HG03432 (cell line): ENCODE data around the gene FBLN7.
"Not testable (repeated sequence)": the region's sequence is repeated elsewhere in the genome, so short reads cannot be mapped to it uniquely, and the experiment has no call there.

Source experiments
- ATAC-seq: cut with Tn5 transposase; IDR thresholded peaks from one replicate; pipeline ENCODE4 v1.9.1; 2021; ENCODE audit warnings: mild to moderate bottlenecking, moderate library complexity; ENCODE audit not compliant: unreplicated experiment

Gene FBLN7, protein sequence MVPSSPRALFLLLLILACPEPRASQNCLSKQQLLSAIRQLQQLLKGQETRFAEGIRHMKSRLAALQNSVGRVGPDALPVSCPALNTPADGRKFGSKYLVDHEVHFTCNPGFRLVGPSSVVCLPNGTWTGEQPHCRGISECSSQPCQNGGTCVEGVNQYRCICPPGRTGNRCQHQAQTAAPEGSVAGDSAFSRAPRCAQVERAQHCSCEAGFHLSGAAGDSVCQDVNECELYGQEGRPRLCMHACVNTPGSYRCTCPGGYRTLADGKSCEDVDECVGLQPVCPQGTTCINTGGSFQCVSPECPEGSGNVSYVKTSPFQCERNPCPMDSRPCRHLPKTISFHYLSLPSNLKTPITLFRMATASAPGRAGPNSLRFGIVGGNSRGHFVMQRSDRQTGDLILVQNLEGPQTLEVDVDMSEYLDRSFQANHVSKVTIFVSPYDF

DNA sequence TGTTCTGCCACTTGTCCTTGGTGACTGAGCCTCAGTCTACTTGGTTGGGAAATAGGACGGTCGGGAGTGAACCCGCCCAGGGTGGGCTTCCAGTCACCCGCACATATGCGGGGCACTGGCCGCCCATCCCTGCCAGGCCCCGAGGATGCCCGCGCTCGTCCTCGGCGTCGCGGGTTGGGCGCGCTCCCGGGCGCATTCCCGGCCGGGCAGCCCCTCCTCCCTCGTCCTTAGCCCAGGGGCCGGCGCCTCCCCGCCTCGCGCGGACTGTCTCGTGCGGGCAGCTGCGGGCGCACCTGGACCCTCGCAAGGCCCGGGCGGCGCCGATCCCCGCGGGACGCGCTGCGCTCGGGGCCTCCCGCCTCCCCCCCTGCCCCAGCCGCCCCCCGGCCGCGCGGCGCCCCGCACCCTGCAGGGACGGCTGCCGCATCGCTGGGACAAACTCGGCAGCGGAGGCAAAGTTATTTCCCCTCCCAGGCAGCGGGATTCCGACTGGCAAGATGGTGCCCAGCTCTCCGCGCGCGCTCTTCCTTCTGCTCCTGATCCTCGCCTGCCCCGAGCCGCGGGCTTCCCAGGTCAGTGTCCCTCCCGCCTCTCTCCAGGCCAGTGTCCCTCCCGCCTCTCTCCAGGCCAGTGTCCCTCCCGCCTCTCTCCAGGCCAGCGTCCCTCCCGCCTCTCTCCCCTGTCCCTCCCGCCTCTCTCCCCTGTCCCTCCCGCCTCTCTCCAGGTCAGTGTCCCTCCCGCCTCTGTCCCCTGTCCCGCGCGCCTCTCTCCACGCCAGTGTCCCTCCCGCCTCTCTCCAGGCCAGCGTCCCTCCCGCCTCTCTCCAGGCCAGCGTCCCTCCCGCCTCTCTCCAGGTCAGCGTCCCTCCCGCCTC is at the start of gene FBLN7:
Gene FBLN7 (plus strand): TSS at position 227 of the 874 bp plus-strand sequence. CDS start 271 bp downstream, at position 498.
- no peak for ATAC-seq

DNA sequence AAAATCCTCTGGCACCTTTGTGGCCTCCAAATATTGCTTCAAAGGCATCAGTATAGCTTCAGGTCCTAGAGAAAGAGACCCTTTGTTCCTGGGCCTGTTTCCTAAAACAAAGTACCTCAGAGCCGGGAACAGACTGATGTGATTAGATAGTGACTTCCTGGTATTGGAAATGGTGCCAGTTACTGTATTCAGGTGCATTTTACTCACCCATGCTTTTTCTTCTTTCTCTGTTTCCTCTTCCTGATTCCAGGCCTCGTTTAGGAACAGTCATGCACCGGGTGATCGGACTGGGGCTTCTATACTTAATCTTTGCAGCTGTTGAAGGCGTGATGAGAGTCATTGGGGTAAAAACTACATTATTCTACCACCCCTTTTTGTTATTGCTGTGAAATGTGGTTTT is 48.8 kb upstream of the FBLN7 start:
- no peak for ATAC-seq

DNA sequence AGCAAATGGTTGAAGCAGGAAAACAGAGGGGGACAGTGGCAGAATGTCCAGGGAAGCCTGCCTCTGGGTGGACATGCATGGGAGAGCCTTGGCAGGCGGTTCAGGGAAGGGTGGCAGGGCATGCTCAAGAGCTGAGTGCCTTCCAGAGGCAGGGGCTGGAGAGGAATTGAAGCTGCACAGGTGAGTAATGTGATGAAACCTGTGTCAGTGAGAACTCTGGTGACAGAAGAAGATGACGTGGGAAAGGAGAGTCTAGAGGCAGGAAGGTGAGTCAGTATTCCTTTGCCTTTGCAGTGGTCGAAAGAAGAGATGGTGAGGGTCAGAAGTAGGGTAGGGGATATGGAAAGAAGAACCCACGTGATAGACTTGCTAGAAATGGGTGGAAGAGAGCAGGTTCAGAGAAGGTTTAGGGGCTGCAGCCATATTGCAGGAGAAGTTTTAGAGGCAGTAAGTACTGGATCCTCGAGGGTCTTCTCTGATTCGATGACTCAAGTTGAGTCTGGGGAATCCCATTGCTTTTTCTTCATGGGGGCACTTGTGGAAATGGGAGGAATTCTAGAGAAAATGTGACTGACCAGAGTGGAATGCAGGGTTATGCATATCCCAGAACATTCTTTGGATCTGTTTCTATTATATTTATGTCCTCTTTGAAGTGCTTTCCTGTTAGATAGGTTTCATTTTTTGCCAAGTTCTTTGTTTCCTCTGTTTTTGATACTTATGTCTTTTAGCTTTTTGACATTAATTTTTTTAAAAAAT is 45.7 kb upstream of the FBLN7 start:
- no peak for ATAC-seq

DNA sequence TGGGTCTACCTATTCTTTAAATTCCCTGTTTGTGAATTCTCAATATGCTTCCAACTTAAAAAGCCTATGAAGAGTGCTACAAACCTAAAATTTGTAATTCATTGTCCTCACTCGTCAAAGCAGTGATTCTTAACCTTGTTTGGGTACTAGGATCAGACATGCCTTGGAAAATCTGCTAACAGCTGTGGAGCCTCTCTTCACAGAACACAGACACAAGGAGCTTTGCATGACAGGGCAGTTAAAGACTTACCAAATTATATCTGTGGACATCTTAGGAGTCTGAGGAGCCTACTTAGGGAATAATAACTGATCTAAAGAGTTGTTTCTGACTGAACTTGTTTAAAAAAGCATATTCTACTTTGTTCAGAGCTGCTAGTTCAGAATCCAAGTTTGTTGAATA is 45.0 kb upstream of the FBLN7 start:
- no peak for ATAC-seq

DNA sequence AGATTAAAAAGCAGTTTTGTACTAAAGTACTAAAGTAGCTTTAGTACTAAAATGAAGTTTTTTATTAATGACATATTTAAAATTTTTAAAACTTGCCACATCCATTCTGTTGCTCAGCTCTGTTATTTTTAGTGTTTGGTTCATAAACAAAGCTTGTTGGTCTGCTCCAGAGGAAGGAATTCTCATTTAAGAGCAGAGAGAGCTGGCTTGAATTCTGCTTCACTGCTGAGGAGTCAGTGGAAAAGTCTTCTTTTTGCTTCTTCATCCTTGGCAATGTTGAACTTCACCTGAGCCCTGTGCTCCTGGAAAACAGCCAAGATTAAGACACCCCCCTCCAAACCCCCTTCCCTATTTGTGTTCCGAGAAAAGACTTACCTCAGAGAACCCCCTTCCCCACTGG is 42.5 kb upstream of the FBLN7 start:
- no peak for ATAC-seq

DNA sequence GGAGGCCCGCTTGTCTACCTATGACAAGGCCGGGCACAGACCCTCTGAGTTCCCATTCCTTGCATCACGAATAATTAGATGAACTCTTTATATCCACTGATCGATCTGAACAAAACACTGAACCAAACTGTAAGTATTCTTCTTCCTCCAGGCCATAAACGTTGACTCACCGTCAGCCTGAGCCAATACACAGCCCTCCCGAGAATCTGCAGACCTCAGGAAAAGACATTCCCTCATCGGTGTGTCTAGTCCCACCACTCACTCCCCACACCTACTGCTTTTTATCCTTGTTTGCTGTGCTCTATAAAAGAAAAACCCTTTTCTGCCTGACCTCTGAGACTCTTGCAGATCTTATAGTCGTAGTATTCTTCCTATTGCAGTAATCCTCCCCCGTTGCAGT is 42.1 kb upstream of the FBLN7 start:
- ATAC-seq: no peak

DNA sequence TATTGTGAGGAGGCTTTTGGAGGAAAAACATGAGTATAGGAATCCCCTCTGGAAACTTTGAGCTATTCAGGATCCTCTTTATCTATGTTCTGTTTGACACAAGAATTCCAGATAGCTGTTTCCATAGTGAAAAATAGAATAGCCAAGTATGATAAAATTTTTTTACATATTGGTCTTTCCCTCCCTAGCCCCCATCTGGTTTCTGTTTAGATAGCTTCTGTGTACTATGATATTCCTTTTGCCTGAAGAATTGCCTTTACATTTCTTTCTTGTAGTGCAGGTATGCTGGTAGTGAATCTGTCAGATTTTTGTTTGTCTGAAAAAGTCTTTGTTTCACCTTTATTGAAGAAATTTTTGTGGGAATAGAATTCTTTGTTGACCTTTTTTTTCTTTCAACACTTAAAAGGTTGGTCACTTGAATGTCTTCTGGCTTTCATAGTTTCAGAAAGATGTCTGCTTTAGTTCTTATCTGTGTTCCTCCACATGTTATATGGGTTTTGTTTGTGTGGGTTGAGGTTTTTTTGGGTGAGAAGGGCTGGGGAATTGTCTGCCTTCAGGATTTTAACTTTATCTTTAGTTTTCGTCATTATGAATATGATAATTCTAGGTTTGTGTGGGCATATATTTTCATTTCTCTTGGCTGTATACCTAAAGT is 29.9 kb upstream of the FBLN7 start:
- no peak for ATAC-seq

DNA sequence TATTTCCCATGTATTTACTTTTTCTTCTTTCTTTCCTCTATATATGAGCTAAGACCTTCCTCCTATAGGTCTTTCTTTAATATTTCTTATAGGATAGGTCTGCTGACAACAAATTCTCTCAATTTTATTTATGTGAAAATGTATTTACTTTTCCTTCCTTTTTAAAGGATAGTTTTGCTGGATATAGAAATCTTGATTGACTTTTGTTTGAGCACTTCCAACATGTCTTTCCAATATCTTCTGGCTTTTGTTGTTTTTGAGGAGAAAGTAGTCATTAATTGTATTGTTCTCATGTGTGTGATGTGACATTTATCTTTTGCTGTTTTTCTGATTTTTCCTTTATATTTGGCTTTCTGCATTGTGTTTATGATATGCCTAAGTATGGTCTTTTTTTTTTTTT is 28.9 kb upstream of the FBLN7 start:
- ATAC-seq: no peak

DNA sequence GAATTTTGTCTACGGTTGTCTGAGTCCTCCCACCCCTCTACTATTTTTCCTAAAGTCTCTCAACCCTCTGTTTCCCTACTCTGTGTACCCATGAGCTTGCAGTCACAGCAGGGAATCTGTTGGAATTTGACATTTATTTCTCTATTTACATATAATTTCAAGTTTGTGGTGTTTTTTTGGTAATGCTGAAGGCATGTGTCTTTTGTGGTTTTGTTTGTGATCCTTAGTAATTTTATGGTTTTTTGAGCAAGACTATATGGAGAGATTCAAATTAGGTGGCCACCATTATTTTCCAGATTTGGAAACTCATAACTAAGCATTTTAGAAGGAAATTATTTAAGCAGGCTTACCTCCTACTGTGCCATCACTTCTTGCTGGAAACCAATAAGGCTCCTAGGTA is 27.2 kb upstream of the FBLN7 start:
- ATAC-seq: no peak

DNA sequence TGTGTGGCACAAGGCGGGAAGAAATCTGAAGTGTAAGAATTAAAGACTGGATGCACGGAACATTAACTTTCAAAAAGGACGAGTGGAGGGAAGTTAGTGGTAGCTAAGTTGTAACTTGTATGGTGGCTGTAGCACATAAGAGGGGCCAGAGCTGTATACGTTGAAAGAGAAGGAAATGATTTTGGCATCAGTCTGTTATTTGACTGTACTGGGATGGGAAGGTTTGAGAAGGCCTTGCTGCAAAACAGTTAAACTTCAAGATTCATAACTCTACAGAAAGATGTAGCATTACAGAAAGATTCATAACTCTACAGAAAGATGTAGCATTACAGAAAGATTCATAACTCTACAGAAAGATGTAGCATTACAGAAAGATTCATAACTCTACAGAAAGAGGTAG is 24.8 kb upstream of the FBLN7 start:
- ATAC-seq: not testable (repeated sequence)

DNA sequence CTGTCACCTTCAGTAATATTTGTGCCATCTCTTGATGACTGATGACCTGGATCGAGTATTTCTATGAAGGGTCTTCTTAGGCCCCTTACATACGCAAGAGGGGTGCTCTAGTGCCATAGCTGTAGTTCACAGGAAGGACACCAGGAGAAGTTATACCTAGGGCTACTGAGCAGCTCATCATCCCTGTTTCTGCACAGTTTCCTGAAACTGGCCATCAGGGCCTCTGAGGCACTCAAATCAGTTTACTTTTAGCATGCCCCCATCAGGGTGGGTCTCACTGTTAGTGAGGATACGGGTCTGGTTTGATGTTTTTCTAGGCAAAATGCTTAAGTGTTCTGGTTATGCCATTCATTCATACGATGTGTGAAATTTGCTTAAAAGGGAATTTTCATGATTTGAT is 20.0 kb upstream of the FBLN7 start:
- no peak for ATAC-seq

DNA sequence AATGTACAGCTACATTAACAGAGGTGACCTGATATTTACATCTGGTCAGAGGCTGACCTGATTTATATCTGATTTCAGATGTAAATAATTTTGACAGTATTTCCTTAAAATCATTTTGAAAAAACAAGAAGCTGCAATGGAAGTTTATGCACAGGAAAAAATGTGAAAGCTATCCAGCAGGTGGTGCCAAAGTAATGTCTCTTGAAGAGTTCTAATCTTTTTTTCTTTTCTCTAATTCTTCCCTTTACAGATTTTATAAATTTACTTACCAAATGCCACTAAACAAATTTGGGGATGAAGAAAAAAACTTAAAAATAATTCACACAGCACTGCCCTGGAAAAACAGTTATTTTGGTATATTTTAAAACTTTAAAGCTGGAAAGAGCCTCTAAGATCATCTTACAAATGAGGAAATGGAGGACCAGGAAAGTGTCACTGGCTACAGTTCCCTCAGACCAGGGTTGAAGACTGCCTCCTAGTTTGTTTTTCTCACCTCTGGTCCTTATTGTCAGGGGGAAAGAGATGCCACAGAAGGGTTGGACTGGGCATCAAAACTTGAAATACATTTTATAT is 16.4 kb upstream of the FBLN7 start:
- no peak for ATAC-seq

DNA sequence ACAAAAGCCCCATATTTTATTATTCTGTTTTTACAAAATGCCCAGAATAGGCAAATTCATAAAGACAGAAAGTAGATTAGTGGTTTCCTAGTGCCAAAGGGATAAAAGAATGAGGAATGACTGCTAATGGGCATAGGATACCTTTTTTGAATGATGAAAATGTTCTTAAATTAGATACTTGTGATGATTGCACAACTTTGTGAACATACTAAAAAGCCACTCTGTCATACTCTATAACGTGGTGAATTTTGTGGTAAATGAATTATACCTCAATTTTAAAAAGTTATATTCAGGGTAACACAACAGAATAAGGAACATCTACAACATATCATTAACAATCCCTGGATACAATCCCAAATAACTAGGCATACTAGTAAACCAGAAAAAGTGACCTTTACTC is 9.1 kb upstream of the FBLN7 start:
- ATAC-seq: no peak

DNA sequence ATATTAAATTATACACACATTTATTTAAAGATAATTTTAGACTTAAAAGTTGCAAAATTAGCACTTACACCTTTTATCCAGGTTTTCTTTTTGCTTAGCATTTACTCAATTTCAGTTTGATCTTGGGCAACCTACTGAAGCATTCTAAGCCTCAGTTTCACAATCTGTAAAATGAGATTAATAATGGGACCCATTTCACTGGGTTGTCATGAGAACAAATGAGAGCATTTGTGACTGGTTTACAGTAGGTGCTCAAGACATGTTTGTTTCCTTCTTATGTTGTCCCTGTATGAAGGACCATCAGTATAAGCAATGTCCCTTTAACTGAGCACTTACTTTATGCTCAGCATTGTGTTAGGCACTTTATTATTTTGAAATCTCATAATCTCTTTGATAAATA is 4.8 kb upstream of the FBLN7 start:
- no peak for ATAC-seq

DNA sequence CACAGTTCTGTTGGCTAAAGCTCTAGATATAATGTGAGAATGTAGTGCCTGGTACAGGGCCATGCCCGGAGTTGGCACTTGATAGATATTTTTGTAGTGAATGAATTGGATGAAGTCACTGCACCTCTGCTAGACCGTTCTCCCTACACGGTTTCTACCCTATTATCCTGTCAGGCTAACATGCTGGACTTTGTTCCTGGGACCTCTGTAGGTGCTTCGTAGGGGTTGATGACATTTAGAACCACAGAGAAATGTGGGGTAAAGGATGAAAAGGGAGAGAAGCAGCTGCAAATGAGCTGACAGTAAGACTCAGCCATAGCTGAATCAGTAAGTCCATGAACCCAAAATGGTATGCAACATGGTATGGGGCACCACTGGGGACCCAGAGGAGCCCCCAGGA is 4.1 kb upstream of the FBLN7 start:
- no peak for ATAC-seq

DNA sequence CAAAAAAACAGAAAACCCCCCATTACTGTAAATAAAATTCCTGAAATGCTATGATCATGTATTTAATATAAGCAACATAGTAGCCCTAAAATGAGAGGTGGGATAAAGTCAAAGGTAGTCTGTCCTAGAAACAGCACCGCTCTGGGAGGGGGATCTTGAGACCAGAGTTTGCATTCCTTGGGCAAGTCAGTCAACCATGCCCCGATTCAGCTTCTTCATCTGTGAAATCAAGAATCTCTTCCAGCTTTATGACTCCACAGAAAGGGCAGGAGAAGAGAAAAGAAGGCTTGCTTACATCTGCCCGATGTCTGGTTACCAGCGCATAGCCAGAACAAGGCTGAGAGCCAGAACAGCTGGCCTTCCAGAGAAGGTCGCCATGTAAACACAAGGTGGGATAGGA is 2.1 kb upstream of the FBLN7 start:
- ATAC-seq: no peak

DNA sequence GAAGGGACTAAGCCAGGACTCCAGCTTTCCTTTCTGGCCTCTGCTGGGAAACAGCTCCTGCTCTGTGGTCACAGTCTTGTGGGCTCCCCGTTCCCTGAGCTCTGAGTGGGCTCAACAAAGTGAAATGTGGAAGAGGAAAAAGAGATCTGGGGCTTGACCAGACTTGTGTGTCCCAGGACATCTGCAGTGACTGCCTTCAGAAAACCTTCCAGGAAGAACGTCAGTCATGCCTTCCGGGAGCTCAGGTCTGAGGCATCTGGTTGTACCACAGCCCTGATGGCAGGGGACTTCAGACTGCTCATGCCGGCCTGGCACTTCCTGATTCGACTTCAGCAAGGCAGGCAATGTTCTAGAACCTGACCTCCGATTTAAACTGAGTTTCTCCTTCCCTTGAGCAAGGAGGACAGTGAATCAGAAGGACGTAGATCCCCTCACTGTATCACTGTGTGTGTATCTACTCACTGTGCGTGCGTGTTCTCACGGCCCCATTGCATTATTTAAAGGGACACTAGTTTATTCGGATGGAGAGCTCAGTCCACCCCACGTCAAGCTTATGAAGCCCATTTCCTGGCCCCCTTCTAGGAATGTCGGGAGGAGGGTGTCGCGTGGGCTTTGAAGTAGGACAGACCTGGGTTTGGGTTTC is 548 bp upstream of the FBLN7 start:
- no peak for ATAC-seq

DNA sequence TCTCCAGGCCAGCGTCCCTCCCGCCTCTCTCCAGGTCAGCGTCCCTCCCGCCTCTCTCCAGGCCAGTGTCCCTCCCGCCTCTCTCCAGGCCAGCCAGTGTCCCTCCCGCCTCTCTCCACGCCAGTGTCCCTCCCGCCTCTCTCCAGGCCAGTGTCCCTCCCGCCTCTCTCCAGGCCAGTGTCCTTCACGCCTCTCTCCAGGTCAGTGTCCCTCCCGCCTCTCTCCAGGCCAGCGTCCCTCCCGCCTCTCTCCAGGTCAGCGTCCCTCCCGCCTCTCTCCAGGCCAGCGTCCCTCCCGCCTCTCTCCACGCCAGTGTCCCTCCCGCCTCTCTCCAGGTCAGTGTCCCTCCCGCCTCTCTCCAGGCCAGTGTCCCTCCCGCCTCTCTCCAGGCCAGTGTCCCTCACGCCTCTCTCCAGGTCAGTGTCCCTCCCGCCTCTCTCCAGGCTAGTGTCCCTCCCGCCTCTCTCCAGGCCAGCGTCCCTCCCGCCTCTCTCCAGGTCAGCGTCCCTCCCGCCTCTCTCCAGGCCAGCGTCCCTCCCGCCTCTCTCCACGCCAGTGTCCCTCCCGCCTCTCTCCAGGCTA is 939 bp downstream of the FBLN7 start:
- ATAC-seq: not testable (repeated sequence)

DNA sequence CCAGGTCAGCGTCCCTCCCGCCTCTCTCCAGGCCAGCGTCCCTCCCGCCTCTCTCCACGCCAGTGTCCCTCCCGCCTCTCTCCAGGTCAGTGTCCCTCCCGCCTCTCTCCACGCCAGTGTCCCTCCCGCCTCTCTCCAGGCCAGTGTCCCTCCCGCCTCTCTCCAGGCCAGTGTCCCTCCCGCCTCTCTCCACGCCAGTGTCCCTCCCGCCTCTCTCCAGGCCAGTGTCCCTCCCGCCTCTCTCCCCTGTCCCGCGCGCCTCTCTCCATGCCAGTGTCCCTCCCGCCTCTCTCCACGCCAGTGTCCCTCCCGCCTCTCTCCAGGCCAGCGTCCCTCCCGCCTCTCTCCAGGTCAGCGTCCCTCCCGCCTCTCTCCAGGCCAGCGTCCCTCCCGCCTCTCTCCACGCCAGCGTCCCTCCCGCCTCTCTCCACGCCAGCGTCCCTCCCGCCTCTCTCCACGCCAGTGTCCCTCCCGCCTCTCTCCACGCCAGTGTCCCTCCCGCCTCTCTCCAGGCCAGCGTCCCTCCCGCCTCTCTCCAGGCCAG is 1.5 kb downstream of the FBLN7 start:
- not testable (repeated sequence) for ATAC-seq
